Esophagus muscularis mucosa (tissue), 4 donors: ENCODE measurements around the gene EDARADD.

Experiments
- CTCF ChIP-seq, 3 experiments: fragments of 200-600 bp in 2 of 3; fragments of 450-650 bp in 1 of 3; sonication (generic) in 2 of 3; IDR thresholded peaks; one replicate each; pipeline ENCODE4 v1.5.1; 2017 to 2019; ENCODE audit warnings: antibody characterized with exemption in 3 of 3, mild to moderate bottlenecking in 2 of 3, moderate library complexity in 1 of 3
- EP300 ChIP-seq: sonication (generic); formaldehyde crosslinking; IDR thresholded peaks from one replicate; pipeline ENCODE4 v1.6.1; 2017; ENCODE audit warnings: antibody characterized with exemption
- POLR2A ChIP-seq: fragments of 450-650 bp; IDR thresholded peaks from one replicate; pipeline ENCODE4 v1.6.1; 2017; ENCODE audit warnings: antibody characterized with exemption, moderate library complexity, mild to moderate bottlenecking, low read depth
- POLR2AphosphoS5 ChIP-seq, 2 donors: sonication (generic); formaldehyde crosslinking; IDR thresholded peaks; one replicate each; pipeline ENCODE4 v1.6.1; 2017; ENCODE audit warnings: antibody characterized with exemption in 2 of 2

DNA sequence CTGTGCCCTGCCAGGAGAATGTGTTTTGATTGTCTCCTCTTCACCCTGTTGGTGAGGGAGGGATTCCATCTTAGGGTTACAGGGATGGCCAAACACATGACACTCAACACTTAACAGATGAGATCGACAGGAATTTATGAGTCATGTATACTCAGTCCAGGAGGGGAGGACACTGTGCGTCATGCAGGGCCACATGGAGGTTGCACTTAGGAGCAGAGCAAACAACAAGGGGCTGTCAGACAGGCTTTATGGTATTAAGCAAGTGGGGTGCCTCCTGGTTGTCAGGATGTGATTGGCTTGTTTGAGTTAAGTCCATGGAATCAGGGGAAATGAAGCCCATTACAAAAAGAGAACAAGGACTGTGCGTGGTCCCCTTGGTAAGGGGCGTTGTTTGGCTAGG is 26.9 kb downstream of the EDARADD start:
- TF ChIP-seq CTCF (IDR thresholded peaks at IDR 0.05) (no peak), POLR2A (no peak), EP300 (no peak), POLR2AphosphoS5 (IDR thresholded peaks at IDR 0.05) (no peak)
